Stimulated activated CD8-positive, alpha-beta memory T cell treated with anti-CD3 and anti-CD28 coated beads, Interleukin-4, amount 100 ng/mL, for 4 hours (primary cell): ENCODE measurements around the gene PABPN1L.

Experiments
- DNase-seq, 2 donors: peaks; one replicate each; pipeline ENCODE4 v3.0.0-alpha.2; 2020; ENCODE audit warnings: low read depth in 2 of 2, low spot score in 1 of 2

The PABPN1L gene

GRCh38 chr16:88884569-88885271 lies 18.3 kb upstream of the PABPN1L start:
- no peak for DNase-seq

DNA sequence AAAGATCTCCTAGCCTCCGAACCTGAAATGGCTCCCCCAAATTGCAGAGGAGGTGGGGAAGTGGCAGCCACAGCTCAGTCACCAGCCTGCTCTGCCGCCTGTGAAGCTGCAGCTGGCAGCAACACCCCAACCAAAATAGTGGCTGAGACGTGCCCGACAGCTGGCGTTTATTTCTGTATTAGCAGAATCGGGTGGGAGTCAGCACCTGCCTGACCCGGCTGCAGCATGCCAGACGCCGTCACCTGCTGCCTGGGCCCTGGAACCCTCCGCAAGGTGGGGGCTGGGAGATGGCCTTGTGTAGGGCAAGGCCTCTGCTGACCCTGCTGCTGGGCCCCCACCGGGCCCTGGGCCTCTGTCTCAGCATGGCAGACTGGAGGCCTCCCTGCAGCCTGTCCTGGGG lies 17.5 kb upstream of the PABPN1L start:
- no peak for DNase-seq

- no peak for DNase-seq
These were observed 16.8 kb upstream of the PABPN1L start for GRCh38 chr16:88883117-88883895.

GRCh38 chr16:88882358-88883030 lies 16.0 kb upstream of the PABPN1L start:
- no peak for DNase-seq

DNA sequence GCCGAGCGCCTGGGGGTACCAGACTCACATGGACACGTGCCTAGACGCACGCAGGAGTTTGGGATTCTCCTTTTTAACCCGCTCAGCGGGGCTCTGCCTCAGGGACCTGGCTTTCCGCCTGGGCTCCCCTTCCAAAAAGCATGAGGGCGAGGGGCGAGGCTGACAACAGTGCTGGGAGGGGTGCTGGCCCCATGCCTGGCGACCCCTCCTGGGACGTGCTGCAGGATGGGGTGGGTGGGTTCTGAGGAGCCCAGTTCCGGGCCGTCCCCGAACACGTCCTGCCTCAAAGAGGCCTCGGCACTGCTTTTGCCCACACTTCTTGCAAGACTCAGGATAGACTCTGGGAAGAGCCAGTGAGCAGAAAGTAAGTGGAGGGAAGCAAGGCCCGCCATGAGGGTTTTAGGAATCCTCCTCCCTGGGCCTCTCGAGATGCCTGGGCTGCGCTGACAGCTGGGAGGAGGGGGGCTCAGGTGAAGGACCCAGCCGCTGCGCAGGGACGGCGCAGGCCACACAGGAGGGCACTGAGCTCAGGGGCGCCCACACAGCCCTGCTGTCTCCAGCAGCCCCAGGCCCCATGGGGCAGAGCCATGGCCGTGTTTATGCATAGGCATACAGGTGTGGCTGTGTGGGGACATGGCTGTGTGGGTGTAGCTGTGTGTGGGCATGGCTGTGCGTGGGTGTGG lies 15.4 kb upstream of the PABPN1L start:
- no peak for DNase-seq

GRCh38 chr16:88881007-88881615 lies 14.7 kb upstream of the PABPN1L start:
- DNase-seq: no peak

GRCh38 chr16:88880226-88881006 lies 14.0 kb upstream of the PABPN1L start:
- no peak for DNase-seq

DNA sequence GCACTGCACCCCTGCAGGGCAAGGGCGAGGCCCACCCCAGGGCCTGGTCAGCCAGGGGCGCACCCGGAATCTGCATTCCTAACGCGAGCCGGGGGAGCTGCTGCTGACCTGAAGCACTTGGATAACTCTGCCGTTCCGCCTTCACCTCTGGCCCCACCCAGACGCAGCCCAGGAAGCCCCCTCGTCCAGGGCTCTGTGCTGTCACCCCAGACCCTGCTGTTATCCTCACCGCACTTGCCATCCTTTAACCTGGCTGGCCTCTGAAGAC lies 13.3 kb upstream of the PABPN1L start:
- no peak for DNase-seq

- DNase-seq: no peak
These were observed 12.7 kb upstream of the PABPN1L start for GRCh38 chr16:88878967-88879787.

GRCh38 chr16:88878356-88878755 lies 11.9 kb upstream of the PABPN1L start:
- DNase-seq: no peak

- DNase-seq: no peak
These were observed 11.3 kb upstream of the PABPN1L start for GRCh38 chr16:88877564-88878289.

GRCh38 chr16:88876942-88877526 lies 10.6 kb upstream of the PABPN1L start:
- no peak for DNase-seq

DNA sequence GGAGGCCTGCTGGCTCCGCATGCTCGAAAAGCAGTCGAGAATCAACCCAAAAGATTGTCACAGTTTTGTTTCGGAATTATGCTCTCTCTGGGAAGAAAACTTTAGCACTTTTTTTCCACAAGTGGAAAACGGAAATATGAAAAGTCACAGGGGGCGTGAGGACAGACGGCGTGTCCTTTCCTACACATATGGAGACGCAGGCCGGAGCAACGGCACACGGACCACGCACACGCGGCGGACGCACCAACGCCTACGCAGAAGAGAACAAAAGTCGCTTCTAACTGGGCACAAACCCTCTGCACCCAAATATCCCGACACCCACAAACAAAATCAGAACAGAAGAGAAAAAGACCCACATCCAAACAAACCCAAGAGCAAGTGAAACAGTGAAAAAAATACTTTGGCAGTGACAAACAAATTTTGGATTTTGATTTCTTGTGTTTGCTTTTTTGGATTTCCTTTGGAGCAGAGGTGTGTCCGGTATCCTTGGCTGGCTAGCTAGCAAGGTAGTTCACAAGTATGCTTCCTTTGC lies 9.3 kb upstream of the PABPN1L start:
- DNase-seq: no peak

GRCh38 chr16:88874938-88875599 lies 8.6 kb upstream of the PABPN1L start:
- no peak for DNase-seq

GRCh38 chr16:88872650-88873331 lies 6.3 kb upstream of the PABPN1L start:
- DNase-seq: no peak

DNA sequence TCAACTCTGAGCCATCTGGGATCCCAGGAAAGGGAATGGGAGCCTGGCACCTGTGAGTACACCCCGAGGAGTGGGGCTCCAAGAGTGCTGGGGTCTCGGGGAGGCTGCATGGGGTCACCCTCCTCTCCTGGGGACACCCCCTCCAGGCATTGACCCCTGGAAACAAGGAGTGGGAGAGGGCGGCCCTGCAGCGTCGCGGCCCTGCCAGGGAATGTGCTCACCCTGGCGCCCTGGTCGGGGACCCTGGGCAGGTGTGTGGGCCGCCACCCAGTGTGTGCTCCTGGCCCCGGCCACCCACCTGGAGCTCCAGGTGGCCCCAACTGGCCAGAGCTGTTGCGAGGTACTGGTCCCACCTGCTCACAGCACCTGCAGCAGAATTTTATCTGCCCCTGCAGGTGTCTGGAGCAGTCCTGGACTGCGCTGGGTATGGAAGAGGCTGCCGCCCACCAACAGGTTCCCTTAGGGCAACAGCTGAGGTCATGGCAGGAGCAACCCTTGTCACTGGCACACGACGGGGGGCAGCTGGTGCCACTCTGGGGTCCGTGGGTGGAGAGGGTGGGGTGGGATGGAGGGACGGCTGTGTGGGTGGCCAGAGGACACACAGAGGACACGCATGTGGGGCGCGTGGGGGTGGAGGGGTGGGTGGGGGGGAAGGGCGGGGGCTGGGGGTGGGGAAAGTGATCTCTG lies 5.4 kb upstream of the PABPN1L start:
- no peak for DNase-seq

DNA sequence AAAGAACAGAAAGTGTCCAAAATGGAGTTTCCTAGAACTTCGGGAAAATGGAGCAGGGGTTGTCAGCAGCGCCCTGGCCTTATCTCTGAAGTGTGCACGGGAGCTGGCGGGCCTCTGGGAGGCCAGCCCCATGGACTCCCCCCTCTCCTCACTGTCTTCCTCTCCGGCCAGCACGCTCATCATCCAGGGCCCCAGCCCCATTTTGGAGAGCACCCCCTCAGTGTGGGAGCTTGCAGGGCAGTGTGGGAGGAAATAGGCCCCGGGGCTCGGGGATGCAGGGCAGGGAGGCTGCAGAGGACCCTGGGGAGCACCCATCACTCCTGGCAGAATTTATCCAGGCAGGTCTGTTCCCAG lies 4.9 kb upstream of the PABPN1L start:
- no peak for DNase-seq
